HEK293T (cell line): ENCODE results near the gene PFKFB1.

ENCODE experiments used
- ELF4 ChIP-seq: fragments of 450-650 bp; IDR thresholded peaks from 2 replicates; pipeline ENCODE4 v1.6.1; 2017; ENCODE audit warnings: antibody characterized with exemption
- FOXA1 ChIP-seq: fragments of 450-650 bp; IDR thresholded peaks from 2 replicates; pipeline ENCODE4 v1.6.1; 2016; ENCODE audit warnings: mild to moderate bottlenecking
- FOXK2 ChIP-seq: fragments of 450-650 bp; IDR thresholded peaks from 2 replicates; pipeline ENCODE4 v1.6.1; 2016; ENCODE audit warnings: mild to moderate bottlenecking
- NFRKB ChIP-seq: fragments of 450-650 bp; IDR thresholded peaks from 2 replicates; pipeline ENCODE4 v1.6.1; 2016; ENCODE audit warnings: mild to moderate bottlenecking, moderate library complexity
- SP1 ChIP-seq: fragments of 450-650 bp; IDR thresholded peaks from 2 replicates; pipeline ENCODE4 v1.6.1; 2017
- SUZ12 ChIP-seq: fragments of 450-650 bp; IDR thresholded peaks from 2 replicates; pipeline ENCODE4 v1.6.1; 2016; ENCODE audit warnings: mild to moderate bottlenecking
- TF ChIP-seq, protein P1 (sequence below): fragments of 450-650 bp; IDR thresholded peaks from 2 replicates; pipeline ENCODE4 v1.6.1; 2016

DNA sequence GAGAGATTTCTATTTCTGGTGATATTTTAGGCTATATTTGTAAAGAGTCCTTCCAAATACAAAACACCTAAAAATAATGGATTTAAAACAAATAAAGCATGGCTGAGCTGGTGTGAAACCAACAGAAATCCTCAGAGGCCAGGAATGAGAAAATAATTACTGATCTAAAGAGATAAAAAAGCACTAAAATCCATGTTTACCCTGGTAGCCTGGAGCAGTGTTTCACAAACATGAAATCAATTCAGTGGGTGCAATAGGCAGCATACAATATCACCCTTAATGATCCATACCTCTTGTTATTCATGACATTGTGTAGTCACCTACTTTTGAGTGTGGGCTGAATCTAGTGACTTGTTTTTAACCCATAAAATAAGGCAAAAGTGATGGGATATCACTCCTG lies 14.6 kb downstream of the PFKFB1 start:
- TF ChIP-seq SUZ12 = no peak
- TF ChIP-seq, protein P1, sequence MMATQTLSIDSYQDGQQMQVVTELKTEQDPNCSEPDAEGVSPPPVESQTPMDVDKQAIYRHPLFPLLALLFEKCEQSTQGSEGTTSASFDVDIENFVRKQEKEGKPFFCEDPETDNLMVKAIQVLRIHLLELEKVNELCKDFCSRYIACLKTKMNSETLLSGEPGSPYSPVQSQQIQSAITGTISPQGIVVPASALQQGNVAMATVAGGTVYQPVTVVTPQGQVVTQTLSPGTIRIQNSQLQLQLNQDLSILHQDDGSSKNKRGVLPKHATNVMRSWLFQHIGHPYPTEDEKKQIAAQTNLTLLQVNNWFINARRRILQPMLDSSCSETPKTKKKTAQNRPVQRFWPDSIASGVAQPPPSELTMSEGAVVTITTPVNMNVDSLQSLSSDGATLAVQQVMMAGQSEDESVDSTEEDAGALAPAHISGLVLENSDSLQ = no peak
- no peak for TF ChIP-seq FOXA1
- no peak for TF ChIP-seq SP1
- TF ChIP-seq NFRKB = no peak
- TF ChIP-seq ELF4 = no peak
- TF ChIP-seq FOXK2 = no peak
